Spinal cord (tissue), 10 donors: ENCODE data around the gene PAK4. TPM values are rescaled to one million over a fixed set of nuclear protein-coding genes. Genes with fewer than 3 reads are reported as not detected.
A peak's percentile ranks its signal among the peaks of the same experiment; 100 is the strongest.

Experiments
- DNase-seq, 6 donors: peaks; one replicate each; pipeline versions ENCODE4 v3.0.0 to v3.0.0-alpha.2; 2013 to 2015; ENCODE audit warnings: low spot score in 6 of 6, low read depth in 4 of 6
- H3K27ac ChIP-seq: one replicate; pipeline ENCODE4 v1.5.1; 2013; ENCODE audit warnings: low read depth, low read length, control low read depth
- H3K27me3 ChIP-seq: one replicate; pipeline ENCODE4 v1.6.1; 2013; ENCODE audit warnings: low read length; ENCODE audit not compliant: control insufficient read depth, insufficient read depth
- H3K36me3 ChIP-seq: one replicate; pipeline ENCODE4 v1.6.1; 2013; ENCODE audit warnings: low read length; ENCODE audit not compliant: control insufficient read depth, insufficient read depth
- H3K4me1 ChIP-seq: one replicate; pipeline ENCODE4 v1.6.1; 2013; ENCODE audit warnings: low read length; ENCODE audit not compliant: control insufficient read depth, insufficient read depth
- H3K4me3 ChIP-seq: one replicate; pipeline ENCODE4 v1.5.1; 2013; ENCODE audit warnings: low read depth, low read length, control low read depth
- H3K9me3 ChIP-seq: one replicate; pipeline ENCODE4 v1.6.1; 2013; ENCODE audit warnings: low read length; ENCODE audit not compliant: control insufficient read depth, insufficient read depth
- WGBS: methylation state at CpG from one replicate; pipeline ENCODE4 v1.1.5; 2013; ENCODE audit warnings: missing lambda C conversion rate; ENCODE audit not compliant: insufficient coverage; 5-methylcytosine and 5-hydroxymethylcytosine counted together
- polyA plus RNA-seq, 2 donors: library from polyadenylated mRNA; unstranded; fragments of 120-200 nt; gene quantifications; one replicate each; pipeline ENCODE4 v1.2.1, GENCODE V29; 2013; ENCODE audit not compliant: insufficient read length in 2 of 2
- total RNA-seq, 2 donors: library from RNA; depleted of rRNA in 1 of 2; stranded (reverse); fragments of 120-200 nt in 1 of 2; fragments of >200 nt in 1 of 2; gene quantifications; one replicate each; pipeline versions ENCODE4 v1.2.3 to v1.2.4, GENCODE V29; 2013 to 2014
- donor health status: healthy.

The PAK4 gene
- total and polyA plus RNA-seq, 4 donors = 3.0 to 39.4 (median 22.0) TPM

DNA sequence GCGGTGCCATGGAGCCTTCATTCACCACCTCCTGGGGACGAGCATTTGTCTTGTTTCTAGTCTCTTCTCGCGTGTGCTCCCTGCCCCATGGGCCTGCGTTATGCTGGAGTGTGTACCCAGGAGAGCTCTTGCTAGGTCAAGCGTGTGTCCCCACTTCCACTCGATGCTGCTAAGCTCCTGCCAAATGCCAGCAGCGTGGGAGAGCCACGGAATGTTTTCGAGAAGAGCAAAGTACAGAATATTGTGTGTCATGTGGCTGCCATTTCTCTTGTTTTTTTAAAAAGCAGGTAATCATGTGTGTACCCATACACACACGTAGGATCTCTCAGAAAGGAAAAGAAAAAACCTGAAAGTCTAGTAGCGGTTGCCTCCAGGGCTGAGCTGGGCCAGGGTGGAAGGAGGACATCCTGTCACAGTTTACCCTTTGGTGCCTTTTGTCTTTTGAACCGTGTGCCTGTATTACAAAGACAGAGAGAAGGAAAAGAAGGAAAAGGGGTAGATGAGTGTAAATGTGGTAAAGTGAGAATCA, 28.6 kb downstream of the PAK4 start:
- no peak for DNase-seq
- Histone ChIP-seq H3K27ac (no peak overlapping the region), H3K36me3 (peaks cover 35% of the 10 kb centered on the region), H3K27me3 (no peaks in the 10 kb centered on the region), H3K4me3 (no peak overlapping the region), H3K4me1 (peaks cover 31% of the 10 kb centered on the region), H3K9me3 (no peaks in the 10 kb centered on the region)
- WGBS = 75% methylated on average over 10 of the region's 13 CpGs

DNA sequence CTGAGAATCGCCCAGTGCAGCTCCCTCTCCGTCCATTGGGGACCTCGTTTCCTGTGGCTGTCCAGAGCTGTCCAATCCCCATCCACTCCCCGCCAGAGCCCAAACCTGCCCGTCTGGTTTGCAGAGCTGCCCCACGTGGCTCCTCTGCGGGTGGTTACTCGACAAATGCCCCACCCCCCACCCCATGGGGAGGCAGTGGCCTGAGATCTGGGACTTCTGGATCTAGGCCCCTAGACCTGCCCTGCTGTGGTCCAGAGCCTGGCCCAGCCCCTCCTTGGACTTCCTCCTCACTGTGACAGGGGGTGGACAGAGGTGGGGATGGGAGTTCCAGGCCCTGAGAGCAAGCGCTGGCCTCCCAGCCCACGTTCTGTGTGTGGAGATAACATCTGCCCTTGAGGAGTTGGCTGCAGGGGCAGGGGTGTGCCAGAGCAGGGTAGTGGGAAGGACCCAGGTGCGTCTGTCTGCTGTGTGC, 29.1 kb downstream of the PAK4 start:
- H3K27ac ChIP-seq = no peak overlapping the region
- H3K9me3 ChIP-seq = no peaks in the 10 kb centered on the region
- 91% methylated on average over 5 of the region's 11 CpGs for WGBS
- peaks cover 37% of the 10 kb centered on the region for H3K36me3 ChIP-seq
- no peaks in the 10 kb centered on the region for H3K27me3 ChIP-seq
- no peak overlapping the region for H3K4me3 ChIP-seq
- peaks cover 32% of the 10 kb centered on the region for H3K4me1 ChIP-seq
- no peak for DNase-seq

DNA sequence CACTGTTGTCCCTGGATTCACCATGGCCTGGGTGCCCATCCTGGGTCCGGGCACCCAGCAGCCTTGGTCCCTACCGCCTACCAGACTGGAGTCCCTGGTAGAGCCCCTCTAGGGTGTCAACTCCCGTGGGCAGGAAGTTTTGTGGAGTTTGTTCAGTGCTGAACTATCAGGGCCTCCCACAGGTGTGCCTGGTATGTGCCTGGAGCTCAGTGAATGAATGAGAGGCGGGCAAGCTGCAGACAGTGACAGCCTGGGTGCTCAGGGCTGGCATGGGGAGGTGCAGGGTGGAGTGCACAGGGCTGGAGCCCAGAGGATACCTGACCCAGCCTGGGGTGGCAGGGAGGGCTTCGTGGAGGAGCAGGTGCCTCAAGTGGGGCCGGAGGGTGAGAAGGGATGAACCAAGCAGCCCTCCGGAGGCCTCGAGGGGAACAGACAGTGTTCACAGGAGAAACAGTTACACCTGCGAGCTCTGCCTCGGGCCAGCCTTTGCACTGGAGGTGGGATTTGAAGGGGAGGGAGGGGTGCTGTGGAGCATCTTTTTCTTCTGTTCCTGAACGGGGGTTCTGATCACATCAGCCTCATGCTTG, 29.6 kb downstream of the PAK4 start:
- peaks cover 38% of the 10 kb centered on the region for H3K4me1 ChIP-seq
- no peak for DNase-seq

DNA sequence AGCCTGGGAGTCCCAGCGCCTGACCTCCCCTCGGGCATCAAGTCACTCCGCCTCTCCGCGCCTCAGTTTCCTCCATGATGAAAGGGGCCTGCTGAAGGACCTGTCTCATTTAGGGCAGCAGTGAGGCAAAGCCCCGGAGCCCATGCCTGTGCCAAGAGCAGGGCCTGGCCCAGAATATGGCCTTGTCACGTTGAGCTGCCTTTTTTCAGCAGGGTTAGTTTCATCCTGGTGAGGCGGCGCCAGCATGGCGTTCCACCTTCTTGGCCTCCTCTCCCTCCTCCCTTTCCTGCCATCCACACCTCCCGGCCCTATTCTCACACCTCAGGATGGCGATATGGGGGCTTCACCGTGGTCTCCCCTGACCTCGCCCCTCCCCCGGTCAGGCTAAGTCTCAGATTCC, 30.2 kb downstream of the PAK4 start:
- DNase-seq = no peak
- Histone ChIP-seq H3K4me1 (peaks cover 43% of the 10 kb centered on the region), H3K27ac (no peak overlapping the region), H3K36me3 (peaks cover 41% of the 10 kb centered on the region), H3K4me3 (no peak overlapping the region), H3K9me3 (no peaks in the 10 kb centered on the region), H3K27me3 (no peaks in the 10 kb centered on the region)
- WGBS = 89% methylated on average over 11 of the region's 15 CpGs

More for the DNA sequence above, 29.6 kb downstream of the PAK4 start:
- H3K9me3 ChIP-seq = no peaks in the 10 kb centered on the region
- no peak overlapping the region for H3K27ac ChIP-seq
- WGBS = 82% methylated on average over 11 of the region's 11 CpGs
- H3K4me3 ChIP-seq = no peak overlapping the region
- peaks cover 41% of the 10 kb centered on the region for H3K36me3 ChIP-seq
- no peaks in the 10 kb centered on the region for H3K27me3 ChIP-seq

DNA sequence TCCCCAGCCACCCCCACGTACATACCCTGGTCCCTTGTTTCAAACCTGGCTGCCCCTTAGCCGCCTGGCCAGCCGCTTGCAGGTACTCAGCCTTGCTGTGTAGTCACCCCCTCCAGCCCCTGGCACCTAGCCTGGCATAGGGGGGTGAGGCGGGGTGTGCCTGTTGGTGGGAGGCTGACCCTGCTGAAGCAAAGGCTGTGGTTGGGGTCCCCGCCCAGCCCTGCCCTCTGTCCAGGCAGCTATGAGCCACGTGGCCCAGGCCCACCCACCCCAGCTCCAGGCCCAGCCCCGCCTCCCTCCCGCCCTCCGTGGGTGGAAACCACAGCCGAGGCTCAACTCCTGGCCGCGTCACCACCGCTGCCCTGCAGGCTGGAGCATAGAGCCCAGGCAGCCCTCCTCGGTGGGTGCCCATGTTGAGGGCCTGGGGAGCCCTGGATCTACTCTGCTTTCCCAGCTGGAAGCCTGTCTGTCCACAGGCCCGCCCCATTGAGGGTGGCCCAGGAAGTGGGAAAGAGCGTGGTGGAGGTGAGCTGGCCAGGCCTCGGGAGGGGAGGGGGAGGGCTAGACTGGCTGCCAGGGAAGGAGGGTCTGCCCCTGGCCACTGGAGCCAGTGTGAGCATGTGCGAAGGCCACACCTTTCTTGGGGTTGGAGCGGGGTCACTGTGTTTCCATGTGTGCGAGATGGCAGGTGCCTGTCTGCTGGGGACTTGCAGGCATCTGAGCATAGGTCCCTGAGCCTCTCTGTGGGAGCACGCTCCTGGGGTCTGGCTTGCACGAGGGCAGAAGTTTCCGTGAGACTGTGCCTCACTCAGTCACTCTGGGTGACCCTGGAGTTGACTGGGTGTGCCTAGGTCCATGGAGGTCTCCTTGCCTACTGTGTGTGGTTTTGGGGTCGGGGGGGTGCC, 31.0 kb downstream of the PAK4 start:
- Histone ChIP-seq H3K4me3 (peak overlapping the region; percentile 18), H3K27me3 (no peaks in the 10 kb centered on the region), H3K4me1 (peaks cover 51% of the 10 kb centered on the region), H3K9me3 (no peaks in the 10 kb centered on the region), H3K36me3 (peaks cover 47% of the 10 kb centered on the region), H3K27ac (no peak overlapping the region)
- WGBS = 75% methylated on average over 22 of the region's 24 CpGs
- no peak for DNase-seq

DNA sequence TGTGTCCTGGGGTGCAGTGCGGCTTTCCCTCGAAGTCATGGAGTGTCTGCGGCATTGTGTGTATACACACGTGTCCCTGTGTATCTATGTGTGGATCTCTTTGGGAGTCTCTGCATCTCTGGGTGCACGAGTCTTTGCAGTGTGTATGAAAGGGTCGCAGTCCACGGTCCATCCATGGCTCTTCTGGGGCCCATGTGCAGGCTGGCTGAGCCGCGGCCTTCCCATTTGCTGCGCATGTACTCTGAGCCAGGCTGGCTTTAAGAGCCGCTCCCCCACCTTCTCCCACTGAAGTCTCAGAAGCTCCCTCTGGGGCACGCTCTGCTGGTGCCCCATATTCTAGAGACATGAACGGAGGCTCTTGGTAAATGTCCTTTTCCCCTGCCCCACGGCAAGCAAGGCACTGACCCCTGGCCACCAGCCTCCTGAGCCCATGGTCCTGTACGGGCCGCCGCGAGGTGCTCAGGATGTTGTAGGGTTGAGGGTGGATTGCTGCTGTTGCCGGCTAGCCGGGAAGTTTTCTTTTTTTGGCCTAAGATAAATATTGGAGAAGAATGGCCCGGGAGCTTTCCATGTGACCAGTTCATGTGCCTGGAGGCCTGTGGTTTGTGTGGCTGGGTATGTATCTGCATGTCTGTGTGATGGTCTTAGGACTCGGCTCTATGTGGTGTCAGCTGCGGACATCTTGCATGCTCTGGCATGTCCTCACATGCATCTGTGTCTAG, 31.9 kb downstream of the PAK4 start:
- H3K27ac ChIP-seq = no peak overlapping the region
- WGBS = 84% methylated on average over 21 of the region's 23 CpGs
- no peak for DNase-seq

DNA sequence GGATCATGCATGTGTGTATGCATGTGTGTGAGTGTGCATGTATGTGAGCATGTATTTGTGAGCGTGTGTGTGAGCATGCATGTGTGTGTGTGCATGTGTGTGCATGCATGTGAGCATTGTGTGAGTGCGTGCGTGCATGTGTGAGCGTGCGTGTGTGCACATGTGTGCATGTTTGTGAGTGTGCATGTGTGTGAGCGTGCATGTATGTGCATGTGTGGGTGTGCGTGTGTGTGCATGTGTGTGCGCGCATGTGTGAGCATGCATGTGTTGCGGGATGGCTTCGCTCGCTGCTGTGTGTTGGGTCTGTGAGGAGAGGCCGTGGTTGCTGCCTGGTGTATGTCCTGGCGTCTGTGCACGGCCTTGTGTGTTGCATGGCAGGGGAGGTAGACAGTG, 32.4 kb downstream of the PAK4 start:
- Histone ChIP-seq H3K36me3 (peaks cover 52% of the 10 kb centered on the region), H3K9me3 (no peaks in the 10 kb centered on the region), H3K27me3 (no peaks in the 10 kb centered on the region), H3K4me3 (no peak overlapping the region), H3K27ac (no peak overlapping the region), H3K4me1 (peaks cover 53% of the 10 kb centered on the region)
- WGBS = 96% methylated on average over 13 of the region's 15 CpGs
- DNase-seq = no peak

More for the DNA sequence above, 31.9 kb downstream of the PAK4 start:
- Histone ChIP-seq H3K4me3 (peak overlapping the region; percentile 18), H3K36me3 (peaks cover 48% of the 10 kb centered on the region), H3K27me3 (no peaks in the 10 kb centered on the region), H3K4me1 (peaks cover 51% of the 10 kb centered on the region), H3K9me3 (no peaks in the 10 kb centered on the region)

DNA sequence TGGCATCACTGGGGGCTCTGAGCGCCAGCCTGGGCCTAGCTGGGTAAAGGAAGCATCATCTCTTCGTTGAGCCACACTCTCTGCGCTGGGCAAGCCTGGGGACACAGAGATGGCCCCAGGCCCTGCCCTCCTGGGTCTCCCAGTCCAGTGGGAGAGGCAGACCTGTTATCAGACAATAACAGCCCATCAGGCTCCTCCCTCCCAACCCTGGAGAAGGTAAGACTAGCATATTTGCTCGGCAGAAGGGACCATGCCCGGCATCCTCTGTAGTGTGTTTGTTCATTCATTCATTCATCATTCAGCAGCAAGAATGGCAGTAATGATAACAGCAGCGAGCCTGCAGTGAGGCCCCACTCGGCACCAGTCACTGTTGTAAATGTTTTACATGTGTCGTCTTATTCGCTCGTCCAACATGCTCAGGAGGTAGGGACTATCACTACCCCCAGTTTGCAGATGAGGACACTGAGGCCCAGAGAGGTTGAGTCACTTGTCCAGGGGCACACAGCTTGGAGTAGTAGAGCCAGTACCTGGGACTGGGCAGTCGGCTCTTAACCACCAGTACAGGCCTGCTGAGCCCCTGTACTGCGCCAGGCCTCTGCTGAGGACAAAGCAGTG, 33.2 kb downstream of the PAK4 start:
- 86% methylated on average over 8 of the region's 12 CpGs for WGBS
- Histone ChIP-seq H3K27me3 (no peaks in the 10 kb centered on the region), H3K36me3 (peaks cover 57% of the 10 kb centered on the region), H3K9me3 (no peaks in the 10 kb centered on the region), H3K4me1 (peaks cover 55% of the 10 kb centered on the region), H3K4me3 (no peak overlapping the region), H3K27ac (no peak overlapping the region)
- no peak for DNase-seq

DNA sequence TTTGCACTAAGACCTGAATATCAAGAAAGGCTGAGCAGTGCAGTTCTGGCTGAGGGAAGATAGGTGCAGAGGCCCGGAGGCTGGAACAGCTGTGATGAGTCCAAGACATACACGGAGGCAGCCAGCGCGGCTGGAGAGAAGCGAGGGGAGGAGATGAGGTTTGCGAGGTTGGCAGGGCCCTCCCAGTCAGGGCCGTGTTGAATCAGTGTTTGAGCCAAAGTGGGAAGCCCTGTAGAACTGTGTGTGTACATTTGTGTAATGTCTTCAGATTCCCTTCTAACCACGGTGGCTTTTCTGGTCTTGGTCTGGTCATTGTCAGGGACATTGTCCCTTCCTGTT, 34.9 kb downstream of the PAK4 start:
- Histone ChIP-seq H3K4me3 (no peak overlapping the region), H3K4me1 (peaks cover 52% of the 10 kb centered on the region), H3K27me3 (no peaks in the 10 kb centered on the region), H3K9me3 (no peaks in the 10 kb centered on the region), H3K27ac (peak overlapping the region; percentile 47), H3K36me3 (peaks cover 58% of the 10 kb centered on the region)
- DNase-seq = peak in 1 of 6 donors; percentile 69
- 65% methylated on average over 7 of the region's 8 CpGs for WGBS
